Activated CD8-positive, alpha-beta T cell treated with anti-CD3 and anti-CD28 coated beads, Interleukin-2, amount 10 ng/mL, durations not matched to agents 7 days and 5 days (primary cell): ENCODE results near the gene HORMAD2. TPM values are rescaled to one million over a fixed set of nuclear protein-coding genes. Genes with fewer than 3 reads are reported as not detected.

ENCODE experiments used
- ATAC-seq: fragments of 150-1000 bp; cut with Tn5 transposase; one replicate; pipeline ENCODE4 v1.10.0; 2021; ENCODE audit warnings: moderate library complexity
- CTCF ChIA-PET: fragments of 350-600 bp; sonication (Branson Sonifier 250); formaldehyde crosslinking; loops from one replicate; lab custom pipeline; 2021; ENCODE audit warnings: antibody characterized with exemption; lab: Charles Lee
- POLR2A ChIA-PET: fragments of 350-600 bp; sonication (Branson Sonifier 250); formaldehyde crosslinking; loops from one replicate; lab custom pipeline; 2021; ENCODE audit warnings: antibody characterized with exemption; lab: Charles Lee
- DNase-seq: peaks from one replicate; pipeline ENCODE4 v3.0.0-alpha.2; 2020
- H3K27ac Mint-ChIP-seq: one replicate; pipeline ENCODE4 v1.8.0; 2021; ENCODE audit warnings: mild to moderate bottlenecking, mixed read lengths
- H3K27me3 Mint-ChIP-seq: one replicate; pipeline ENCODE4 v1.8.0; 2021; ENCODE audit warnings: low read depth, mixed read lengths
- H3K36me3 Mint-ChIP-seq: one replicate; pipeline ENCODE4 v1.8.0; 2021; ENCODE audit warnings: low read depth, mixed read lengths
- H3K4me1 Mint-ChIP-seq: one replicate; pipeline ENCODE4 v1.8.0; 2021; ENCODE audit warnings: low read depth, mixed read lengths
- H3K4me3 Mint-ChIP-seq: one replicate; pipeline ENCODE4 v1.8.0; 2021; ENCODE audit warnings: mild to moderate bottlenecking, mixed read lengths
- H3K9me3 Mint-ChIP-seq: one replicate; pipeline ENCODE4 v1.8.0; 2022; ENCODE audit warnings: mixed read lengths; ENCODE audit not compliant: insufficient read depth
- total RNA-seq, 2 experiments: library from RNA; stranded (reverse); gene quantifications; one replicate each; pipeline ENCODE4 v1.2.3, GENCODE V29; 2021

The HORMAD2 gene
- total RNA-seq: not detected

GRCh38 chr22:30079952-30080533, at the start of gene HORMAD2:
HORMAD2 (plus strand) TSS chr22:30080464; CDS start chr22:30093953, 13,489 bp downstream.
- H3K27ac Mint-ChIP-seq: no peak within 1 kb of the TSS
- H3K27me3 Mint-ChIP-seq: peaks cover 22% of the 10 kb centered on the region
- no peak within 1 kb of the TSS for H3K4me3 Mint-ChIP-seq
- peaks cover 7% of the 10 kb centered on the region for H3K4me1 Mint-ChIP-seq
- H3K36me3 Mint-ChIP-seq: no peaks in the 10 kb centered on the region
- CTCF ChIA-PET: interaction anchor here (3.1 kb wide), 1 partner anchor 9 kb away, joined by 16 read pairs; no protein-coding TSS in a partner anchor
- no peak for ATAC-seq
- peaks cover 4% of the 10 kb centered on the region for H3K9me3 Mint-ChIP-seq
- no peak for DNase-seq
- POLR2A ChIA-PET: no interaction called here

GRCh38 chr22:30031328-30031727, 48.9 kb upstream of the HORMAD2 start:
- no peak for DNase-seq
- peaks cover 7% of the 10 kb centered on the region for H3K4me1 Mint-ChIP-seq
- POLR2A ChIA-PET: no interaction called here
- CTCF ChIA-PET: interaction anchor here (0.8 kb wide), 1 partner anchor 13 kb away, joined by 4 read pairs; no protein-coding TSS in a partner anchor
- no peaks in the 10 kb centered on the region for H3K9me3 Mint-ChIP-seq
- no peak overlapping the region for H3K27ac Mint-ChIP-seq
- H3K36me3 Mint-ChIP-seq: peaks cover 2% of the 10 kb centered on the region
- no peak for ATAC-seq
- H3K4me3 Mint-ChIP-seq: no peak overlapping the region
- no peaks in the 10 kb centered on the region for H3K27me3 Mint-ChIP-seq

GRCh38 chr22:30031764-30032455, 48.4 kb upstream of the HORMAD2 start:
- H3K27ac Mint-ChIP-seq: no peak overlapping the region
- no peak overlapping the region for H3K4me3 Mint-ChIP-seq
- H3K4me1 Mint-ChIP-seq: peaks cover 5% of the 10 kb centered on the region
- H3K36me3 Mint-ChIP-seq: peaks cover 2% of the 10 kb centered on the region
- no peaks in the 10 kb centered on the region for H3K27me3 Mint-ChIP-seq
- no peaks in the 10 kb centered on the region for H3K9me3 Mint-ChIP-seq
- ATAC-seq (no peak), DNase-seq (no peak)
- CTCF ChIA-PET: interaction anchor here (0.8 kb wide), 1 partner anchor 13 kb away, joined by 4 read pairs; no protein-coding TSS in a partner anchor
- POLR2A ChIA-PET: no interaction called here

GRCh38 chr22:30033137-30033536, 47.1 kb upstream of the HORMAD2 start:
- Mint-ChIP-seq H3K36me3 (no peaks in the 10 kb centered on the region), H3K4me1 (no peaks in the 10 kb centered on the region), H3K27ac (no peak overlapping the region), H3K27me3 (no peaks in the 10 kb centered on the region), H3K9me3 (no peaks in the 10 kb centered on the region), H3K4me3 (no peak overlapping the region)
- DNase-seq (no peak), ATAC-seq (no peak)
- ChIA-PET POLR2A (no interaction called here), CTCF (interaction anchor here (1.1 kb wide), 1 partner anchor 55 kb away, joined by 4 read pairs; no protein-coding TSS in a partner anchor)

DNA sequence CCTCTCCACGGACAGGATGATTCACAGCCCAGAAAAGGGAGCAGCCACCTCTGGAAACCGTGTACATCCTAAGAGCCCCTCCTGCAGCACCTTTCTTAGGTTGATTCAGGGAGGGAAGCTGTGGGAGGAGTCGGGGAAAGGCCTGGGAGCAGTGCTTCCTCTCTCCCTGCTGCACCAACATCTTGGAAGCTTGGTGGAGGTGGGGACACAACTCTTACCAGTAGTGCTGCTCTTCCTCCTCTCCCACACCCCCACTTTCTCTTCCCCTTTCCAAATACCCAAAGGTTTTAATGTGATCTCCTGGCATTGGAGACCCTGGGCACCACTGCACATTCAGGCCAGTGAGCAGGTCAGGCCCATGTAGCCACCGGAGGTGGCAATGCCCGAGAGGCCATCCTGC, 46.4 kb upstream of the HORMAD2 start:
- ATAC-seq (no peak), DNase-seq (no peak)
- Mint-ChIP-seq H3K27me3 (no peaks in the 10 kb centered on the region), H3K36me3 (no peaks in the 10 kb centered on the region), H3K9me3 (no peaks in the 10 kb centered on the region), H3K27ac (no peak overlapping the region), H3K4me1 (no peaks in the 10 kb centered on the region), H3K4me3 (no peak overlapping the region)
- POLR2A ChIA-PET: no interaction called here
- CTCF ChIA-PET: interaction anchor here (1.1 kb wide), 1 partner anchor 55 kb away, joined by 4 read pairs; no protein-coding TSS in a partner anchor

DNA sequence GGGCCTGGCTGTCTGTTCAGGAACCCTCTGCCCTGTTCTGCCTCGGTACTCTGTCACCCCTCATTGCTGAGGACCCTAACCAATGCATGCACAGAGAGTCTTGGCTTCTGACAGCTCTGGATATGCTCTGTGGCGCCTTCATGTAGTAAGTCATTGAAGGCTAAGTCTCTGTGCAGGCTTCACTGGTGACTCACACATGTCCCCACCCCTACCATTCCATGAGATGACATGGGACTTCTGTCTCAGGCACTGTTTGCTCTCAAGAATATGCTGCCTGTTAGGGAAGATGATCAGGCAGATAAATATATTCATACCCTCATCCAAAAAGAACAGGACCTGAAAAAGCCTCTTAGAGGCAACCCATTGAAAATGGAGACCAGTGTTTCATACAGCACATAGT, 43.6 kb upstream of the HORMAD2 start:
- no peaks in the 10 kb centered on the region for H3K4me1 Mint-ChIP-seq
- CTCF ChIA-PET: no interaction called here
- H3K9me3 Mint-ChIP-seq: no peaks in the 10 kb centered on the region
- ATAC-seq (no peak), DNase-seq (no peak)
- POLR2A ChIA-PET: interaction anchor here (0.6 to 0.7 kb wide), 2 partner anchors 14 to 16 kb away, joined by 3 read pairs; no protein-coding TSS in a partner anchor
- H3K4me3 Mint-ChIP-seq: no peak overlapping the region
- H3K36me3 Mint-ChIP-seq: no peaks in the 10 kb centered on the region
- no peak overlapping the region for H3K27ac Mint-ChIP-seq
- H3K27me3 Mint-ChIP-seq: peaks cover 3% of the 10 kb centered on the region

GRCh38 chr22:30038219-30038618, 42.0 kb upstream of the HORMAD2 start:
- no peaks in the 10 kb centered on the region for H3K9me3 Mint-ChIP-seq
- POLR2A ChIA-PET: no interaction called here
- DNase-seq: no peak
- H3K4me3 Mint-ChIP-seq: no peak overlapping the region
- H3K27ac Mint-ChIP-seq: no peak overlapping the region
- no peaks in the 10 kb centered on the region for H3K36me3 Mint-ChIP-seq
- CTCF ChIA-PET: interaction anchor here (0.9 kb wide), 1 partner anchor 9 kb away, joined by 3 read pairs; no protein-coding TSS in a partner anchor
- H3K27me3 Mint-ChIP-seq: peaks cover 7% of the 10 kb centered on the region
- no peaks in the 10 kb centered on the region for H3K4me1 Mint-ChIP-seq
- no peak for ATAC-seq

DNA sequence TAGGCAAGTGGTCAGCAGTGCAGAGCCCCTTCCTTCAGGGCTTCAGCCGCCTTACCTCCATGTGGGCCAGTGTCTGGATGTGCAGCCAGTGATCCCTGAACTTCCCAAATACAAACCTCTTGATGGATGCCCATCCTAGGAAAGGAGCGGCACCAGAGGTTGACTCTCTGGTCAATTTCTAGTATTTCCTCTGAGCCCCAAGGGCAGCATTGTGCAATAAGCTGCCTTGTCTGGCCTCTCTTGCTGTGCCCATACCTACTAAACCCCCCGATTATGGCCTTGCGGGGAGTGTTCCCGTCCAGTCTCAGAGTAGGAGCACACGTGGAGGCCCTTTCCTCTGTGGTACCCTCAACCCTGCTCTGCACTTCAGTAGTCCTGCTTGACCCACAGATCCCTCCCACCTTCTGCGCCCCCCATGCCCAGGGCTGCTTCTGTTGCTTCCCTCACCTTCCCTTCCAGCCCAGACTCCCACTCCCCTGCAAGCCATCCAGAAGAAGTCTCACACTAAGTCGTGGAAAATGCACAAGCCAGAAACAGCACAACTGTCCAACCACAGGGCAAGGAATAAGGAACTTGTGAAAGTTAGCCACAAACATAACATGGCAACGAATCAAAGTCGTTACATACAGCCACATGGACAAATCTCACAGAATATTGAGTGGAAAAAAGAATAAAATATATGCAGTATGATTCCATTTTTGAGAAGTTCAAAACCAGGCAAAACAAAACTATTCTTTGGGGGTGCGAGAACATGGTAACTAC, 39.6 kb upstream of the HORMAD2 start:
- DNase-seq (no peak), ATAC-seq (no peak)
- Mint-ChIP-seq H3K27me3 (peaks cover 7% of the 10 kb centered on the region), H3K9me3 (no peaks in the 10 kb centered on the region), H3K4me3 (no peak overlapping the region), H3K4me1 (no peaks in the 10 kb centered on the region), H3K27ac (no peak overlapping the region), H3K36me3 (no peaks in the 10 kb centered on the region)
- ChIA-PET POLR2A (no interaction called here), CTCF (no interaction called here)

DNA sequence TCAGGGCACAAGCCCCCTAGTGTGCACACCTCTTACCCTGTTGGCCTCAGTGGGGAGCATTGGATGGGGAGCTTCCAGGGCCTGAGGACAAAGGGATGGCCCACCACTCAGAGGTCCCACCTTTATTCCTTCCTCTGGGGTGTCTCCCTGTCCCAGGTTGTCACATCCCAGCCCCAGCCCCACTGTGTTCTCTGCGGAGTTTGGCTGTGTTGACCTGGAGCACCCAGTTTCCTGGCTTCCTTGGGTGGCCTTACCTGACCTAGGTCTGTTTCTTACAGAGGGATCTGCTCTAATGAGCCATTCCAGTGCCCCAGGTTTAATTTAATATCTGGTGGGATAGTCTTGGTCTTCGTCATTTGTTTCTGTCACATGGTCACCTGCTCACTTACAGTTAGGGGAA, 38.8 kb upstream of the HORMAD2 start:
- no peaks in the 10 kb centered on the region for H3K9me3 Mint-ChIP-seq
- no peak for ATAC-seq

GRCh38 chr22:30041881-30042280, 38.4 kb upstream of the HORMAD2 start:
- Mint-ChIP-seq H3K9me3 (no peaks in the 10 kb centered on the region), H3K4me1 (peaks cover 3% of the 10 kb centered on the region), H3K4me3 (no peak overlapping the region), H3K27ac (no peak overlapping the region), H3K36me3 (no peaks in the 10 kb centered on the region), H3K27me3 (peaks cover 7% of the 10 kb centered on the region)
- no peak for ATAC-seq
- POLR2A ChIA-PET: no interaction called here
- no peak for DNase-seq
- CTCF ChIA-PET: no interaction called here

More for the DNA sequence above, 38.8 kb upstream of the HORMAD2 start:
- DNase-seq: no peak
- CTCF ChIA-PET: no interaction called here
- Mint-ChIP-seq H3K4me1 (no peaks in the 10 kb centered on the region), H3K27me3 (peaks cover 7% of the 10 kb centered on the region), H3K36me3 (no peaks in the 10 kb centered on the region), H3K4me3 (no peak overlapping the region), H3K27ac (no peak overlapping the region)
- POLR2A ChIA-PET: no interaction called here

- no peaks in the 10 kb centered on the region for H3K9me3 Mint-ChIP-seq
- peaks cover 7% of the 10 kb centered on the region for H3K27me3 Mint-ChIP-seq
- peaks cover 11% of the 10 kb centered on the region for H3K4me1 Mint-ChIP-seq
- ChIA-PET CTCF (no interaction called here), POLR2A (no interaction called here)
- H3K27ac Mint-ChIP-seq: no peak overlapping the region
- no peak overlapping the region for H3K4me3 Mint-ChIP-seq
- no peak for ATAC-seq
- DNase-seq: no peak
- H3K36me3 Mint-ChIP-seq: no peaks in the 10 kb centered on the region
Observed at GRCh38 chr22:30043161-30043560, 37.1 kb upstream of the HORMAD2 start.
